SK-N-DZ (cell line): ENCODE measurements around the gene FFAR4. TPM values are rescaled to one million over a fixed set of nuclear protein-coding genes. Genes with fewer than 3 reads are reported as not detected.
"Not testable (repeated sequence)": the region's sequence is repeated elsewhere in the genome, so short reads cannot be mapped to it uniquely, and the experiment has no call there.

Experiments used
- DNase-seq: peaks from one replicate; pipeline ENCODE4 v3.0.0-alpha.2; 2015; ENCODE audit warnings: low spot score
- polyA plus RNA-seq, 2 experiments: library from polyadenylated mRNA; depleted of rRNA; stranded (reverse); fragments of >200 nt; gene quantifications; 2 replicates each; pipeline ENCODE4 v1.2.3, GENCODE V29; 2014

The FFAR4 gene
- polyA plus RNA-seq (2014; cell fraction: cytosol; rRNA removed) = not detected in 2 replicates
- not detected in 2 replicates for polyA plus RNA-seq (2014; cell fraction: nucleus; rRNA removed)

DNA sequence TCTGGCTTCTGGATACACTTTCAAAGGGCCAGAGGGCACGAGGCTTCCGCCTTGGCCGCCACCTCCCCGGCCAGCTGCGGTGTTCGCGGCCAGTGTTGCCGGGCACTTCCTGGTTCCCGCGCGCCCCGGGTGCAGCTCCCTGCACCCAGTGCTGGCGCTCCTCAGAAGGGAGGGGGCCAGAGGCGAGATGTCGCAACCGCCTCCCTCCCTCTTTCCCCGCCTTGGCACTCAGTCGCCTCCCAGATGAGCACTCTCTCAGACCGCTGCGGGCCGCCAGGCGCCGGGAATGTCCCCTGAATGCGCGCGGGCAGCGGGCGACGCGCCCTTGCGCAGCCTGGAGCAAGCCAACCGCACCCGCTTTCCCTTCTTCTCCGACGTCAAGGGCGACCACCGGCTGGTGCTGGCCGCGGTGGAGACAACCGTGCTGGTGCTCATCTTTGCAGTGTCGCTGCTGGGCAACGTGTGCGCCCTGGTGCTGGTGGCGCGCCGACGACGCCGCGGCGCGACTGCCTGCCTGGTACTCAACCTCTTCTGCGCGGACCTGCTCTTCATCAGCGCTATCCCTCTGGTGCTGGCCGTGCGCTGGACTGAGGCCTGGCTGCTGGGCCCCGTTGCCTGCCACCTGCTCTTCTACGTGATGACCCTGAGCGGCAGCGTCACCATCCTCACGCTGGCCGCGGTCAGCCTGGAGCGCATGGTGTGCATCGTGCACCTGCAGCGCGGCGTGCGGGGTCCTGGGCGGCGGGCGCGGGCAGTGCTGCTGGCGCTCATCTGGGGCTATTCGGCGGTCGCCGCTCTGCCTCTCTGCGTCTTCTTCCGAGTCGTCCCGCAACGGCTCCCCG, at the start of gene FFAR4:
Gene FFAR4 (plus strand): TSS at position 231 of the 842 bp plus-strand sequence. CDS start 56 bp downstream, at position 287.
- no peak for DNase-seq

DNA sequence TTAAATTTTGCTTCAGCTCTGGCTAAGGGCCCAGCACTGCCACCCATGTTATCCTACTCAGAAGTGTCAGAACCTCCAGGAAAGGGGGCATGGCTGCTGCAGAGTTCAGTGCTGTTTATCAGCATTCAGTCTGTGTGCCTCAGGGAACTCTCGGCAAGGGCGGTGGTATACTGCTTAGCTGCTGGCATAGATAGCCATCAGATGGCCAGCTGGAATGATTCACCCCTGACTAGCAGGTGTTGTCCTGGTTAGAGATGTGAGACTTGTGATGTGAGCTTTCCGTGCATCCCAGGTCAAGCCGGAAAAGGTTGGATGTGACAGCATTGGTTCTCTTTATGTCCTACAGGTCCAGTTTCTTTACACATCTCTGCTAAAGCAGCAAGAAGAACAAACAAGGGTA, 47.9 kb upstream of the FFAR4 start:
- no peak for DNase-seq

DNA sequence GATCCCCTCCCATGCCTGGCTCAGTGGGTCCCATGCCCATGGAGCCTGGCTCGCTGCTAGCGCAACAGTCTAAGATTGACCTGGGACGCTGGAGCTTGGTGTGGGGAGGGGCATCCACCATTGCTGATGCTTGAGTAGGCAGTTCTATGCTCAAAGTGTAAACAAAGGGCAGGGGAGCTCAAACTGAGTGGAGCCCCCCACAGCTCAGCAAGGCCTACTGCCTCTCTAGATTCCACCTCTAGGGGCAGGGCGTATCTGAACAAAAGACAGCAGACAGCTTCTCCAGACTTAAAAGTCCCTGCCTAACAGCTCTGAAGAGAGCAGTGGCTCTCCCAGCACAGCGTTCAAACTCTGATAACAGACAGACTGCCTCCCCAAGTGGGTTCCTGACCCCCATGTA, 31.2 kb upstream of the FFAR4 start:
- no peak for DNase-seq

- DNase-seq = not testable (repeated sequence)
These were observed 25.6 kb upstream of the FFAR4 start for GRCh38 chr10:93540871-93541270.

GRCh38 chr10:93541402-93542357, 24.8 kb upstream of the FFAR4 start:
- DNase-seq = peak; percentile 64

DNA sequence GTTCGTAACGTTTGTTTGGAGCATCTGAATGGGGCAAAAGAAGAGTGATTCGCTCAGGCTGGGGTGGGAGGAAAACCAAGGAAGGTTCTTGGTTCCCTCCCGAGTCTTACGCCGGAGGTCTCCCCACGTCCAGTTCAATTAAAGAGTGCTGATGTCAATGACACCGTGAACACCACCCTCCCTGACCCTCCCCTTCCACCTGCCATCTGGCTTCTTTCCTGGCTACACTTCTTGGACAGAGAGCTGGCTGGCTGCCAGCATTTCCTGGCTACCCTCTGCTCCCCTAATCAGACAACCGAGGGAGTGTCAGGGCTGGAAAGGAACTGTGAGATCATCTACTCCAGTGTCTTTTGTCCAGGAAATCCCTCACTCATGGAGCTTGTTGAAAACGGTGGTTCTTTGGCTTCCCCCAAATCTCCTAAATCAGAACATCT, 24.1 kb upstream of the FFAR4 start:
- DNase-seq = peak; percentile 91

DNA sequence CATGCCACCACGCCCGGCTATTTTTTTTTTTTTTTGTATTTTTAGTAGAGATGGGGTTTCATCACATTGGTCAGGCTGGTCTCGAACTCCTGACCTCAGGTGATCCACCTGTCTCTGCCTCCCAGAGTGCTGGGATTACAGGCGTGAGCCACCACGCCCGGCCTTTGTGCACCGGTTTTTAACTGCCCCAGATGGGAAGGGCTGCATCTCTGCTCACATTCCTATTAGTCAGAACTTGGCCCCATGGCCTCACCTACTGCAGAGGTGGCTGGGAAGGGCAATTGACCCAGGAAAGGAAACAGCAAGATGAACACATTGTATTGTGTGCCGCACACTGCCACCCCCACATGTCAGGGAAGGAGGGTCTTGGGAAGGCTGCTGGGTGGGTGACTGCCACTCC, 19.5 kb upstream of the FFAR4 start:
- DNase-seq = not testable (repeated sequence)

DNA sequence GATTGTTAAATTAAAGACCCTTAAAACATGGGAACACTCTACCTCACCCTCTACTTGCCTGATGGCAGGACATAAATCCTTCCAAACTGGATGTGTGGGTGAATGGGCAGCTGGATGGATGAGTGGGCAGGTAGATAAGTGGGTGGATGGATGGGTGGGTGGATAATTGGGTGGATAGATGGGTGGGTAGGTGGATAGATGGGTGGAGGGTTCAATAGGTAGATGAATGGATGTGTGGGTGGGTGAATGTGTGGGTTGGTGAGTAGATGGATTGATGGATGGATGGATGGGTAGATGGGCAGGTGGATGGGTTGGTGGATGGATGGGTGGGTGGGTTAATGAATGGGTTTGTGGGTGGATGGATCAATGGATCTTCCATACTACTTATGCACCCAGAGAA, 18.9 kb upstream of the FFAR4 start:
- no peak for DNase-seq

DNA sequence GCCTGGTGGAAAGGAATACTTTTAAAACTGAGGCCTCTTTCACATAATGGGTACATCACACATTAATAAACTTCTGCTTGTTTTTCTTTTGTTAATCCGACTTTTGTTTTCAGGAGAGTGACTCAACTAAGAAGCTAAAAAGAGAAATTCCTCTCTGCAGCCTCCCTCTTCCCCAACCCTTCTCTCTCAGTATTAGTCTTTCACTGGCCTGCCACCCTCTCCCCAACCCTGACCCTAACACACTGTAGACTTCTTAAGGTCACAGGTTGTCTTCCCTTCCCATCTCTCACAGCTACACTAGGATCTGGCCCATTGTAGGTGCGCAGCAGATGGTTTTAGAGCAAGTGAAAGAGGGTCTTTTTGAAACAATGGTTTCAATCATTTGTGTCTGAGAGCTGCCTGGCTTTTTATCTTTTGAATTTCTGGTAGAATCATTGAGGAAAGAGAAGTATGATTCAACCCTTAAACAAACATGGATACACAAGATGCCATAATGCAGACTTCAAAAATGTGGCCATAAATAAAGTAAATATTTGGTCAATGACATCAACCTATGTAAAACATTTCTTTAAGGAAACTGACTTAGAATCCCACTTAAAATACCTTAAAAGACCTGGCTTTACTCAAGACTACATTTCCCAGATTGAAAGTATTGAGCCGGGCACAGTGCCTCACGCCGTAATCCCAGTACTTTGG, 17.9 kb upstream of the FFAR4 start:
- no peak for DNase-seq

- DNase-seq = no peak
These were observed 15.9 kb upstream of the FFAR4 start for GRCh38 chr10:93550606-93551005.

- no peak for DNase-seq
These were observed 13.7 kb upstream of the FFAR4 start for GRCh38 chr10:93552780-93553179.

- DNase-seq = no peak
These were observed 12.8 kb upstream of the FFAR4 start for GRCh38 chr10:93553482-93554315.

GRCh38 chr10:93554316-93554663, 12.2 kb upstream of the FFAR4 start:
- no peak for DNase-seq

DNA sequence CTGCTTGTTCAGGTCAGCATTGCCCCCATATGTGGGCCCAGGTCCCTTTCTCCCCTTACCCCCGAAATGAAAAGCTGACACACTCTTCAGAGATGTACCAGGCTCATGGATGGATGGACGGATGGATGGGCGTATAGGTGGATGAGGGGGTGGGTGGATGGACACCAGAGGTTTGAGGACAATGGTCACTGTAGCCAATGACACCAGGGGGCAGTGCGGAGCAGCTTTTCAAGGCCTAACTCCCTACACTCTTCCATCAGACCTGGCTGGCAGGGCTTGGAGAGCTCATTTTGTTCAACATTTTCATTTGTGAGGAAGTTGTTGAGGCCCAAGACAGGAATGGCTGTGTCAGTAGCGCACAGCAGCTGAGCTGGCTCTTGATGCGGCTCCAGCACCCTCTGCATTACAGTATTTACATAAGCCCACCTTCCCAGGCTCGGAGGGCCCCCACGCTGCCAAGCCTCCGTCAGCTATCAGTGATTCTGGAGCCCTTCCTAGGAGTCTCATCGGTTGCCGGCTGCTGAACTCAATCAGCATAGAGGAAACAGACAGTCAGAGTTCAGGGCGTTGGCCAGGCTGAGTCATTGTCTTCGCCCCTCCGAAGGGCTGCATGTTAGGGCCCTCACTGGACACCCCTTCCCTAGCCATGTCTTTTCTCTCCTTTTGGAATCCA, 11.6 kb upstream of the FFAR4 start:
- peak; percentile 61 for DNase-seq

DNA sequence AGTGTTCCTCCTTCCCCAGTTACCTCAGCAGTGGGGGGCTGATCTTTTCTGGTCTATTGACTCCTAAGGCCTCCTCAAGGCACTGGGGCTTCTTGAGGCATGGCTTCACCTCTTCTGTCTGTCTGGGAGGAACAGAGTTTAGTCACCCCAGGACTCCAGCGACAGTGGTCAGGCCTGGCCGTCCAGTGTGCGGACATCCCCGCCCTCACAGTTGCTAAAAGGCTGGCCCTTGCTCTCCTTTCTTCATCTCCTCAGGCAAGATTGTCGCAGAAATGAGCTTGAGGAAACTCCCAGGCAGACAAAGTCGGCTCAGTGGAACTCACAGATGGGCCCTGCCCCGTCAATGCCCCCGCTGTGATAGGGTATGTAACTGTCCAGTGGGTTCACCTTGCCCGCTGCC, 7.0 kb upstream of the FFAR4 start:
- DNase-seq = no peak

GRCh38 chr10:93560541-93560940, 5.9 kb upstream of the FFAR4 start:
- DNase-seq = no peak

DNA sequence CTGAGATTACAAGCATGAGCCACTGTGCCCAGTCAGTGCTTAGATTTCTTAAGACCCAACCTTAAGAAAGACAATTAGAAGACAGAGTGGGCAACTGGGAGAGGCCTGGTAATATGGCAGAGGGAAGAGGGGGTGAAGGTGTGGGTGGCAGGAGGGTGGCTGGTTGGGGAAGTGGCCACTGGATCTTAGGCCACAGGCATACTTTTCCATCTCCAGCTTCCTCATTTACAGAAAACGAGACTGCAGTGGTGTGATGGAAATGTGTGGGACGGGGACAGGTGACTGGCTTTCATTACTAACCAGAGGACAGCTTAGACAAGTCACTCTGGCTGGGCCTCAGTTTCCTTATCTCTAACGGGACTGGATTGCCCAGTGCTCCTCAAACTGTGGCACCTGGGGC, 1.0 kb upstream of the FFAR4 start:
- DNase-seq = no peak

DNA sequence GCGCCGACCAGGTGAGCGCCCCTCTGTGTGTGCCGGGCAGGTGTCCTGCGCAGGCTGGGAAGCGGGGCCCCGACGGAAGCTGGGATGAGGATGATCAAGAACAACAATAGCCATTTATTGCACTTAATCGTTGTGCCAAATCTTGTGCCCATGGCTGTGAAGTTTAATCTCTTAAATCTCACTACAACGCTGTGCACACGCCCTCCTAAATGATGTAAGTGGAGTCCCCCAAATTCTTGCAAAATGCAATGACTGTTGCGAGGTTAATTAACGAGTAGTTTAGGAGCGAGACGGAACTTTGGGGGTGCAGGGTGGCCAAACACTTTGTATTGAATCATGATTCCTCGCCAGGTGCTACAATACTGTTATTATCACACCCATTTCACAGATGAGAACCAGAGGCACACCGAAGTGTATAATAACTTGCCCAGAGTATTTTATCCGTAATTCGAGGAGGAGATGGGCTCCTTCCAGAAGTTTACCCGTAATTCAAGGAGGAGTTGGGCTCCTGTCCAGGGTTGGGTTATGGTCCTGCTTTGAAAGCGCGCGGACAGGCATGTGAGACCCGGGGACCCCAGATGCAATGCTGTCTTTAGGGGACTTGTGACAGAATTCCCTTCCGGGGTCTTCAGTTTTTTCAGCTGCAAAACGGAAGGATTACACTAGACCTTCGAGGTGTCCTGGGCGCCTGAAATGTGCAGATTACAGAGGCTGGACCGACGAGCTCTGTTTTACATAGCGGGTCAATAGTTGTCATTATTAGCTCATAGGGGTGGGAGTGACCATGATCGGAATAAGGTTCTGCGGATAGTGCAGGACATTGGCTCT, 1.0 kb downstream of the FFAR4 start:
- no peak for DNase-seq

- no peak for DNase-seq
These were observed 1.6 kb downstream of the FFAR4 start for GRCh38 chr10:93568105-93568390.

DNA sequence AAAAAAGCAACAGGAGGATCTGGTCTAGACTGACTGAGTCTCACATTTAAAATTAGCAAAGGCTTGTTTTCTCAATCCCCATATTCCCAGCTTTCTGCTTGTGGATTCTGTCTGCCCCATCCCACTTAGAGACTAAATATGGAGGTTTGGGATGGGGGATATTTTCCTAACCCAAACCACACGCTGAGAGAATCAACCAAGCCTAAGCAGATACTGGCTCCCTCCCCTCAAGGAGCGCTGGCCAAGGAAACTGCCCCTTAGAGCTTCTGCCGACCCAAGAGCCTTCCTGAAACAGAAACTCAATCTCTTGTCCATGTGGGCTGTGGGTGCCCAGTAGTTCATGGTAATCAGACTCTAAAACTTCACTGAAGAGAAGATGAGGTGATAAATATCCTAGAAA, 3.9 kb downstream of the FFAR4 start:
- no peak for DNase-seq
